ENCODE data around the gene GRIK1. TPM values are rescaled to one million over a fixed set of nuclear protein-coding genes. Genes with fewer than 3 reads are reported as not detected.

GRIK1 gene
- total RNA-seq, 1 donor from 2014 or later = not detected

DNA sequence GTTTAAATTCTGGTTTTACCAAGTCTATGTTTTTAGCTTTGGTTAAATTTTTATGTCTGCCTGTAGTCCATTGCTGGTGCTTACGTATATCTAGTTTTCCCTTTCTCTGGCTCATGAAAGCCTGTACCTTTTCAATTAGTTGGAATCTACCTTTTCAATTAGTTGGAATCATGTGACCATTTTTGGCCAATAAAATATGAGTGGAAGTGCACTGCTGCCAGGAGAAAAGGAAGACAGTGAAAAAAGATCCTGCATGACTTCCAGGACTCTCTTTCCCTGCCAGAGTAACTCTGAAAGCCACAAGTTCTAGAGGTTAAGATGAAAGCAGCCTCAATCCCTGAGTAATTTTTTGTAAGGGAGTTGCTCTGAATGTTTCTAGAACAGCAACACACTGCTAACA lies 2.2 kb upstream of the GRIK1 start:
- no peak for DNase-seq (ENCODE audit: extremely low spot score, unreplicated experiment)
- H3K27ac Mint-ChIP-seq (ENCODE audit: unreplicated experiment) = no peak overlapping the region
- no peak for TF ChIP-seq CTCF (IDR thresholded peaks at IDR 0.05)
- no peak overlapping the region for H3K4me3 Mint-ChIP-seq (ENCODE audit: unreplicated experiment)
- H3K27me3 Mint-ChIP-seq (ENCODE audit: unreplicated experiment) = peaks cover 84% of the 10 kb centered on the region
- H3K4me1 Mint-ChIP-seq (ENCODE audit: unreplicated experiment) = peaks cover 14% of the 10 kb centered on the region
- H3K36me3 Mint-ChIP-seq (ENCODE audit: unreplicated experiment) = no peaks in the 10 kb centered on the region
- no peaks in the 10 kb centered on the region for H3K9me3 Mint-ChIP-seq (ENCODE audit: unreplicated experiment)

DNA sequence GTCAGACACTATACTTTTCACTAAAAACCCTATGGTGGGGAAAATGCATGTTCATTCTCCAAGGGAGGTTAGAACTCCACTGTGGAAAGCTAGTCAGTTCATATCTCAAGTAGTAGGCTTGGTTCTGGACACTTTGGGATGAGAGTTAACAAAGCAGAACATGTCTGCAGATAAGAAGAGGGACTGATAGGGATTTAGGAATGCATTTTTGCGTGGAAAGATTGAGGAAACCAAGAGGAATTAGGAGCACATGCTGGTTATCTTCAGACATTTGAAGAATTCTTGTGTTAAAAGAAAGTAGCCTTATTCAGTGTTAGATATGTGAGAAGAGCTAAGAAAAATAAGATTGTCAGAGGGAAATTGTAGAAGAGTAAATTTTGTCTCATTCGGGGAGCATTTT lies 1.2 kb upstream of the GRIK1 start:
- DNase-seq (ENCODE audit: extremely low spot score, unreplicated experiment) = no peak
- no peaks in the 10 kb centered on the region for H3K36me3 Mint-ChIP-seq (ENCODE audit: unreplicated experiment)
- no peak overlapping the region for H3K27ac Mint-ChIP-seq (ENCODE audit: unreplicated experiment)
- peaks cover 14% of the 10 kb centered on the region for H3K4me1 Mint-ChIP-seq (ENCODE audit: unreplicated experiment)
- no peak for TF ChIP-seq CTCF (IDR thresholded peaks at IDR 0.05)
- H3K4me3 Mint-ChIP-seq (ENCODE audit: unreplicated experiment) = no peak overlapping the region
- H3K27me3 Mint-ChIP-seq (ENCODE audit: unreplicated experiment) = peaks cover 85% of the 10 kb centered on the region
- no peaks in the 10 kb centered on the region for H3K9me3 Mint-ChIP-seq (ENCODE audit: unreplicated experiment)

- no peak for DNase-seq (ENCODE audit: extremely low spot score, unreplicated experiment)
- TF ChIP-seq CTCF (IDR thresholded peaks at IDR 0.05) = no peak
- Mint-ChIP-seq H3K4me3 (ENCODE audit: unreplicated experiment) (peak overlapping the region; percentile 77), H3K36me3 (ENCODE audit: unreplicated experiment) (no peaks in the 10 kb centered on the region), H3K4me1 (ENCODE audit: unreplicated experiment) (peaks cover 14% of the 10 kb centered on the region), H3K9me3 (ENCODE audit: unreplicated experiment) (no peaks in the 10 kb centered on the region), H3K27ac (ENCODE audit: unreplicated experiment) (no peak overlapping the region), H3K27me3 (ENCODE audit: unreplicated experiment) (peaks cover 89% of the 10 kb centered on the region)
Measured at GRCh38 chr21:29940361-29940760, 565 bp upstream of the GRIK1 start.

- Mint-ChIP-seq H3K27ac (ENCODE audit: unreplicated experiment) (no peak overlapping the region), H3K4me3 (ENCODE audit: unreplicated experiment) (peak overlapping the region; percentile 77), H3K27me3 (ENCODE audit: unreplicated experiment) (peaks cover 93% of the 10 kb centered on the region), H3K9me3 (ENCODE audit: unreplicated experiment) (no peaks in the 10 kb centered on the region), H3K36me3 (ENCODE audit: unreplicated experiment) (no peaks in the 10 kb centered on the region), H3K4me1 (ENCODE audit: unreplicated experiment) (peaks cover 14% of the 10 kb centered on the region)
- TF ChIP-seq CTCF (IDR thresholded peaks at IDR 0.05) = no peak
- DNase-seq (ENCODE audit: extremely low spot score, unreplicated experiment) = no peak
Measured at GRCh38 chr21:29939104-29939923, 482 bp downstream of the GRIK1 start.

- no peaks in the 10 kb centered on the region for H3K9me3 Mint-ChIP-seq (ENCODE audit: unreplicated experiment)
- TF ChIP-seq CTCF (IDR thresholded peaks at IDR 0.05) = no peak
- H3K27me3 Mint-ChIP-seq (ENCODE audit: unreplicated experiment) = peaks cover 93% of the 10 kb centered on the region
- H3K36me3 Mint-ChIP-seq (ENCODE audit: unreplicated experiment) = no peaks in the 10 kb centered on the region
- H3K4me3 Mint-ChIP-seq (ENCODE audit: unreplicated experiment) = no peak overlapping the region
- H3K27ac Mint-ChIP-seq (ENCODE audit: unreplicated experiment) = no peak overlapping the region
- no peak for DNase-seq (ENCODE audit: extremely low spot score, unreplicated experiment)
- H3K4me1 Mint-ChIP-seq (ENCODE audit: unreplicated experiment) = peaks cover 14% of the 10 kb centered on the region
Measured at GRCh38 chr21:29938776-29939103, 1.1 kb downstream of the GRIK1 start.
